ENCODE measurements around the gene EBF4. TPM values are rescaled to one million over a fixed set of nuclear protein-coding genes. Genes with fewer than 3 reads are reported as not detected.
A peak's percentile ranks its signal among the peaks of the same experiment; 100 is the strongest.
"Not testable (repeated sequence)": the region's sequence is repeated elsewhere in the genome, so short reads cannot be mapped to it uniquely, and the experiment has no call there.

Gene EBF4
- total RNA-seq, 2 experiments from 2014 or later: 2.7 to 2.9 TPM

GRCh38 chr20:2800521-2801285, 108.1 kb downstream of the EBF4 start, which contains the start of gene CPXM1:
Gene CPXM1, minus strand, starts transcription at chr20:2800627. Its CDS starts 55 bp downstream, at chr20:2800572.
- DNase-seq: no peak
- CTCF ChIA-PET: no interaction called here
- H3K27ac Mint-ChIP-seq: peak within 1 kb of the TSS; percentile 29
- H3K36me3 Mint-ChIP-seq (ENCODE audit: low read depth): peaks cover 4% of the 10 kb centered on the region
- POLR2A ChIA-PET: interaction anchor here (0.7 kb wide), 1 partner anchor 21 kb away, joined by 3 read pairs; no protein-coding TSS in a partner anchor
- H3K4me1 Mint-ChIP-seq: peaks cover 22% of the 10 kb centered on the region
- H3K27me3 Mint-ChIP-seq: peaks cover 63% of the 10 kb centered on the region
- no peaks in the 10 kb centered on the region for H3K9me3 Mint-ChIP-seq
- peak within 1 kb of the TSS; percentile 65 for H3K4me3 Mint-ChIP-seq

DNA sequence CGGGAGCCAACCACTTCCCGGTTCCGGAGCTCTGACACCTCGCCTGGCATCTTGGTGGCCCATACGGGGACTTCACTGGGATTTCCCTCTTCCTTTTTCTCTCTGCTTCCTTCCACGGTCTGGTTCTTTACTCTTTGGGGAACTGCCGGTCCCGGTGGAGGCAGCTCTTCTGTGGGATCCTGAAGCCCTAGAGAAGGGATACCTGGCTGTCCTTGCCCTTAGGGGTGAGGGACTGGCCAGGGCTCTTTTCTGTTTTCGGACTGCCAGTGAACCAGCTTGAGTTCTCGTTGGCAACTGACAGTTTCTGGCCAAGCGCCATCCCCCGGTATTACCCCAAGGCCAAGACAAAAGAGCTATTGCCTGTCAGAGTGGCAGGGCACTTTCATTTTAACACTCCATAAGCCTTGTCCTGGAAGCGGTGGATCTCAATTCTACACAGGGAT, 108.7 kb downstream of the EBF4 start:
- POLR2A ChIA-PET: interaction anchor here (0.7 kb wide), 1 partner anchor 21 kb away, joined by 3 read pairs; no protein-coding TSS in a partner anchor
- peaks cover 69% of the 10 kb centered on the region for H3K27me3 Mint-ChIP-seq
- peaks cover 4% of the 10 kb centered on the region for H3K36me3 Mint-ChIP-seq (ENCODE audit: low read depth)
- H3K4me3 Mint-ChIP-seq: peak overlapping the region; percentile 59
- DNase-seq: no peak
- CTCF ChIA-PET: no interaction called here
- peaks cover 22% of the 10 kb centered on the region for H3K4me1 Mint-ChIP-seq
- no peaks in the 10 kb centered on the region for H3K9me3 Mint-ChIP-seq
- H3K27ac Mint-ChIP-seq: no peak overlapping the region

DNA sequence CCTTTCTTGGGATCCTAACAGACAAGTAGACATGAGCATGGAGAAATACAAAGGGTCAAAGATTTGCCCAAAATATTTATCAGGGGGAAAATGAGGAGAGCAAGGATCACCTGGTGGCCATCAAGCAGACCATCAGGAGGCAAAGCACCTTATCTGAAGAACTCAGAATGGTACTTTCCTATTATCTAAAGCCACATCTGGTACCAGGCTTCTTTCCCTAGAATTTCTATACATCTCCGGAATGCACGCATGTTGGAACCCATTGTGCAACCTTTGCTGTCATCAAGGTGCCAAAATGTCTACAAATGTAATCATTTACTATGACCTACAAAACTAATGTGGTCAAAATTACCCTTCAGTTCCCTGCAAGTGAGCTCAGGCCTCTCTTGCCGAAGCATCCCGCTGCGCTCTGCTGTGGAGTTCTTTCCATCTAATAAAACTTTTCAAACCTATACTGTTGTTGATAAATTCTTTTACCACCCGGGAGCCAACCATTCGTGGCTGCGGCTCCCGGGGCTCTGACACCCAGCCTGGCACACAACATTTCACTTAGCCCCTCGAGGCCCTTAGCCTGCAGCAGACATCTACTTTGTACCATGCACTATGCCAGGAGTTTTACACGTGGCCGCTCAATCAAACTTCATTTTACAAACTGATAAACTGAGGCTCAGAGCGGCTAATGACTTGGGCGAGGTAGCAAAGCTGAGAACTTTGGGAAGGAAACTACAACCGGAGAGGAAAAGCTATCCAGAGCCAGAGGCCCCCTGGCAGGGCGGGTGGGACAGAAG, 111.7 kb downstream of the EBF4 start:
- H3K27ac Mint-ChIP-seq: no peak overlapping the region
- POLR2A ChIA-PET: no interaction called here
- H3K4me3 Mint-ChIP-seq: no peak overlapping the region
- peaks cover 17% of the 10 kb centered on the region for H3K4me1 Mint-ChIP-seq
- peaks cover 4% of the 10 kb centered on the region for H3K36me3 Mint-ChIP-seq (ENCODE audit: low read depth)
- H3K9me3 Mint-ChIP-seq: no peaks in the 10 kb centered on the region
- CTCF ChIA-PET: no interaction called here
- peak; percentile 4 for DNase-seq
- H3K27me3 Mint-ChIP-seq: peaks cover 72% of the 10 kb centered on the region

DNA sequence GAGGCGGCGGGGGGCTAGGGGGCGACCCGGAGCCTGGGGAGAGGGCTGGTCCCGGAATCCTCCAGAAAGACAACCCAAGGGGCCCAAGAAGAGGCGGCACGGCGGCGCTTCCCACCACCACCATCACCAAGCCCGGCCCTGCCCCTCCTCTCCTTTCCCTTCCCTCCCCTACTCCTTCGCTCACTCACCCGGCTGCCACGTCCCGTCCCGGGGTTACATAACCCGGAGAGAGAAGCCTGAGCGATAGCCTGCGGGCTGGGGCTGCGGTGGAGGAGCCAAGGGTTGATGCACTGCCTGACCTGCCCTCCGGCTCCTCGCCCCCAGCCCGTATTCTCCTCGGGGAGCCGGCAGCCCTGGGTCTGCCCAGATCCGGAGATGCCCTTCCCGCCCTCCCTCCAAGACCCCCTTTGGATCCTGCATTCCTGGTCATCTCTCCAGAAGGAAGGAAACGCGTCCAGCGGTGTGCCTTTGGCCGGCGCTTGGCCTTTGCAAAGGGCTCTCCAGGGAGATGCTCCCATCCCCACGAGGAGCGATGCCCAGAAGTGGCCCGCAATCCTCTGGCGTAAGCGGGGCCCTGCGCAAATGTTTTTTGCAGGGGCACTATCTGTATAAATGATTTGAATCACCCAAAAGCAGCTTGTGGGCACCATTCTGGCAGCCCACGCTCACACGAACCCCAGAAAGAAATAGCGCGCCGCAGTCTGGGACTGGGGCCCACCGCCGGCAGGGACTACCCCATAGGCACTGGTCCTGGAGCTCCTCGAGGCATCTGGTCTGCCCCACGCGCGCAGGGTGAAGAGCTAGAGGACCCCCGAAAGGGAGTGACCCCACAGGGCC, 112.5 kb downstream of the EBF4 start:
- ChIA-PET CTCF (no interaction called here), POLR2A (no interaction called here)
- peaks cover 10% of the 10 kb centered on the region for H3K4me1 Mint-ChIP-seq
- no peak overlapping the region for H3K27ac Mint-ChIP-seq
- H3K27me3 Mint-ChIP-seq: peaks cover 64% of the 10 kb centered on the region
- peak; percentile 12 for DNase-seq
- peaks cover under 1% of the 10 kb centered on the region for H3K36me3 Mint-ChIP-seq (ENCODE audit: low read depth)
- no peak overlapping the region for H3K4me3 Mint-ChIP-seq
- H3K9me3 Mint-ChIP-seq: no peaks in the 10 kb centered on the region

GRCh38 chr20:2805689-2806350, 113.2 kb downstream of the EBF4 start:
- Mint-ChIP-seq H3K36me3 (ENCODE audit: low read depth) (no peaks in the 10 kb centered on the region), H3K27me3 (peaks cover 60% of the 10 kb centered on the region), H3K4me1 (peaks cover 7% of the 10 kb centered on the region), H3K4me3 (no peak overlapping the region), H3K9me3 (no peaks in the 10 kb centered on the region), H3K27ac (no peak overlapping the region)
- ChIA-PET CTCF (no interaction called here), POLR2A (no interaction called here)
- DNase-seq: peak; percentile 14

DNA sequence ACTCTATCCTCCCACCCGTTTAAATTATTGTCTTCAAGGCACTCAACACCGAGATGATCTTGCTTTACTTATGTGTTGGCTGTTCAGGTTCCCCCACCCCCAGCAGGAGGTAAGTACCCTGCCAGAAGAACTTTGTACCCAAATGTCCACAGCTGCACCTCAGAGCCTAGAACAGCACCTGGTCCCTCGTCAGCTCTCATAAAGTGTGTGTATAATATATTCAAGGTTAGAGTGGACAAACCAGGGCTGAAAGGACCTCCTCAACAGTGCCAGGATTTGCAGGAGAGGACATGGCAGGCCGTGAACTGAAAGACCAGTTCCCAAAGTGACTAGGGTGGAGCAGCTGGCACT, 113.7 kb downstream of the EBF4 start:
- peak; percentile 13 for DNase-seq
- no peaks in the 10 kb centered on the region for H3K36me3 Mint-ChIP-seq (ENCODE audit: low read depth)
- H3K27me3 Mint-ChIP-seq: peaks cover 59% of the 10 kb centered on the region
- ChIA-PET POLR2A (no interaction called here), CTCF (no interaction called here)
- H3K4me3 Mint-ChIP-seq: no peak overlapping the region
- no peak overlapping the region for H3K27ac Mint-ChIP-seq
- H3K4me1 Mint-ChIP-seq: peaks cover 2% of the 10 kb centered on the region
- no peaks in the 10 kb centered on the region for H3K9me3 Mint-ChIP-seq

DNA sequence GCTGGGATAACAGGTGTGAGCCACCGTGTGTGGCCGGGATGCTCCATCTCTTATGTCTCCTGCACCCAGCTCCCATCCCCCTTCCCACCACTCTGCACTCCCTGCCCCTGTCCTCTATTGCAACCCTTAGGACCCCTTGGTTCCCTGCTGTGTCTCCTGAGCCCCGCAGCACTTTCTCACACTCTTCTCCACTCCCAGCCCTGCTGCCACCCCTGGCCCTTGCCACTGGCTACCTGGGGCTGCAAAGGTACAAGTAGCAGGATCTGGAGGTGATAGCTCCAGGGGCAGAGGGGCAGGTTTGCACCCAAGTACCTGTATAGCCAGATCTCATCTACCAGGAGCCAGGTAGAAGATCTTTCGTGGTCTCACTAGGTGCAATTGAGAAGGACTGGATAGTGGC, 114.4 kb downstream of the EBF4 start:
- H3K9me3 Mint-ChIP-seq: no peaks in the 10 kb centered on the region
- DNase-seq: peak; percentile 9
- no peak overlapping the region for H3K27ac Mint-ChIP-seq
- no peaks in the 10 kb centered on the region for H3K4me1 Mint-ChIP-seq
- no peak overlapping the region for H3K4me3 Mint-ChIP-seq
- ChIA-PET CTCF (no interaction called here), POLR2A (no interaction called here)
- H3K36me3 Mint-ChIP-seq (ENCODE audit: low read depth): no peaks in the 10 kb centered on the region
- peaks cover 61% of the 10 kb centered on the region for H3K27me3 Mint-ChIP-seq

DNA sequence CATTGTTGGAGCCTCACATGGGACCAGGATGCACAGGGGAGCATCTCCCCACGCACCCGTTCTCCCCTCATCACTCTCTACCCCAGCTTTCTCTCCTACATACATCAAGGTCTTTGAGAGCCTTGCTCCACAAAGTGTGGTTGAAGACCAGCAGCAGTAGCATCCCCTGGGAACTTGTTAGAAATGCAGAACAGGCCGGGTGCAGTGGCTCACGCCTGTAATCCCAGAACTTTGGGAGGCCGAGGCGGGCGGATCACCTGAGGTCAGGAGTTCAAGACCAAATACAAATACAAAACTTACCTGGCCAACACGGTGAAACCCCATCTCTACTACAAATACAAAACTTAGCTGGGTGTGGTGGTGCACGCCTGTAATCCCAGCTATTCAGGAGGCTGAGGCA, 115.3 kb downstream of the EBF4 start:
- peaks cover 59% of the 10 kb centered on the region for H3K27me3 Mint-ChIP-seq
- H3K27ac Mint-ChIP-seq; CTCF ChIA-PET; H3K9me3 Mint-ChIP-seq; H3K36me3 Mint-ChIP-seq (ENCODE audit: low read depth); H3K4me3 Mint-ChIP-seq; POLR2A ChIA-PET; H3K4me1 Mint-ChIP-seq: not testable (repeated sequence)
- peak; percentile 2 for DNase-seq

DNA sequence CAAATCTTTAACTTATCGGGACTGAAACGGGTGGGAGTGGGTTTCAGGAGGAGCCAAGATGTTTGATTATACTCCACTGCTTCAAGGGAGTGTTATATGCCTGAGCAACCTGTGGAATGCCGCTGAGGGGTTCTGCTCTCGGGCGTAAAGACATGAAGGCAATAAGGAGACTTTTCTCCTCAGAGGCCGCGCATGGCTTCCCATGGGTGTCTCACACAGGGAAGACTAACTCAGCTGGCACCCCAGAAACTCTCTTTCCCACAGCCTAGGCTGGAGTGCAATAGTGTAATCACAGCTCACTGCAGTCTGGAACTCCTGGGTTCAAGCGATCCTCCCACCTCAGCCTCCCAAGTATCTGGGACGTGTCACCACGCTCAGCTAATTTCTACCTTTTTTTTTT, 117.1 kb downstream of the EBF4 start:
- DNase-seq: peak; percentile 3
- no peaks in the 10 kb centered on the region for H3K36me3 Mint-ChIP-seq (ENCODE audit: low read depth)
- no peaks in the 10 kb centered on the region for H3K4me1 Mint-ChIP-seq
- H3K27me3 Mint-ChIP-seq: peaks cover 54% of the 10 kb centered on the region
- no peak overlapping the region for H3K4me3 Mint-ChIP-seq
- H3K9me3 Mint-ChIP-seq: peaks cover 6% of the 10 kb centered on the region
- ChIA-PET POLR2A (no interaction called here), CTCF (no interaction called here)
- H3K27ac Mint-ChIP-seq: no peak overlapping the region

Other genes with a start within 250 kb of the EBF4 start
- 100 to 1,000 TPM; 310 TPM for gene SNRPB, start 222.0 kb upstream of the EBF4 start, total RNA-seq
- gene ZNF343, start 183.9 kb upstream of the EBF4 start, total RNA-seq: 1 to 10 TPM; 6.2 to 8.8 TPM
- gene TMC2, start 156.2 kb upstream of the EBF4 start, total RNA-seq: not detected
- 100 to 1,000 TPM; 285 to 302 TPM for gene NOP56, start 40.1 kb upstream of the EBF4 start, total RNA-seq
- gene IDH3B, start 28.6 kb upstream of the EBF4 start, total RNA-seq: 10 to 100 TPM; 78.8 to 82.2 TPM
- gene CPXM1, start 107.8 kb downstream of the EBF4 start, total RNA-seq: under 1 TPM; 0.20 to 0.33 TPM
- not detected for gene C20orf141, start 122.2 kb downstream of the EBF4 start, total RNA-seq
- gene TMEM239, start 123.6 kb downstream of the EBF4 start, total RNA-seq: not detected
- gene PCED1A, start 147.9 kb downstream of the EBF4 start, total RNA-seq: 10 to 100 TPM; 25.0 to 25.7 TPM
- gene VPS16, start 148.0 kb downstream of the EBF4 start, total RNA-seq: 10 to 100 TPM; 49.7 to 53.0 TPM
- 10 to 100 TPM; 66.9 to 71.5 TPM for gene PTPRA, start 180.7 kb downstream of the EBF4 start, total RNA-seq

All from activated CD4-positive, alpha-beta memory T cell treated with anti-CD3 and anti-CD28 coated beads, Interleukin-2, amount 10 ng/mL, durations not matched to agents 7 days and 5 days (primary cell).